ENCODE measurements around the gene SGSM2.

SGSM2 gene

GRCh38 chr17:2376107-2376506 lies 38.8 kb downstream of the SGSM2 start:
- TF ChIP-seq CTCF (conservative IDR thresholded peaks at IDR 0.05; ENCODE audit: control insufficient read depth, insufficient read depth, low read depth, low read length), result no peak
- DNase-seq (ENCODE audit: low read depth), result no peak
- H3K4me3 ChIP-seq (ENCODE audit: control insufficient read depth, low read depth, low read length), result no peak overlapping the region

- DNase-seq (ENCODE audit: low read depth), result no peak
- TF ChIP-seq CTCF (conservative IDR thresholded peaks at IDR 0.05; ENCODE audit: control insufficient read depth, insufficient read depth, low read depth, low read length), result no peak
Observed at GRCh38 chr17:2377659-2378058, 40.4 kb downstream of the SGSM2 start.

GRCh38 chr17:2378905-2379304 lies 41.6 kb downstream of the SGSM2 start:
- TF ChIP-seq CTCF (conservative IDR thresholded peaks at IDR 0.05; ENCODE audit: control insufficient read depth, insufficient read depth, low read depth, low read length), result no peak
- no peak overlapping the region for H3K4me3 ChIP-seq (ENCODE audit: control insufficient read depth, low read depth, low read length)
- no peak for DNase-seq (ENCODE audit: low read depth)

More at GRCh38 chr17:2377659-2378058, 40.4 kb downstream of the SGSM2 start:
- H3K4me3 ChIP-seq (ENCODE audit: control insufficient read depth, low read depth, low read length), result no peak overlapping the region

- no peak for DNase-seq (ENCODE audit: low read depth)
- no peak overlapping the region for H3K4me3 ChIP-seq (ENCODE audit: control insufficient read depth, low read depth, low read length)
- no peak for TF ChIP-seq CTCF (conservative IDR thresholded peaks at IDR 0.05; ENCODE audit: control insufficient read depth, insufficient read depth, low read depth, low read length)
Observed at GRCh38 chr17:2379489-2380225, 42.4 kb downstream of the SGSM2 start.

GRCh38 chr17:2380226-2380922 lies 43.1 kb downstream of the SGSM2 start:
- TF ChIP-seq CTCF (conservative IDR thresholded peaks at IDR 0.05; ENCODE audit: control insufficient read depth, insufficient read depth, low read depth, low read length), result no peak
- no peak for DNase-seq (ENCODE audit: low read depth)

GRCh38 chr17:2380950-2381649 lies 43.8 kb downstream of the SGSM2 start:
- H3K4me3 ChIP-seq (ENCODE audit: control insufficient read depth, low read depth, low read length), result no peak overlapping the region
- TF ChIP-seq CTCF (conservative IDR thresholded peaks at IDR 0.05; ENCODE audit: control insufficient read depth, insufficient read depth, low read depth, low read length), result no peak
- no peak for DNase-seq (ENCODE audit: low read depth)

More at GRCh38 chr17:2380226-2380922, 43.1 kb downstream of the SGSM2 start:
- H3K4me3 ChIP-seq (ENCODE audit: control insufficient read depth, low read depth, low read length), result no peak overlapping the region
